Naive thymus-derived CD8-positive, alpha-beta T cell (primary cell): ENCODE measurements around the gene SLC17A9. TPM values are rescaled to one million over a fixed set of nuclear protein-coding genes. Genes with fewer than 3 reads are reported as not detected.

Source experiments
- ATAC-seq, 2 donors: fragments of 150-1000 bp; cut with Tn5 transposase in 1 of 2; sonication (Bioruptor Pico), chemical (Tn5 transposase) in 1 of 2; 1 replicate in 1 of 2; 2 replicates in 1 of 2; pipeline ENCODE4 v1.10.0; 2021; ENCODE audit warnings: mild to moderate bottlenecking in 2 of 2, moderate library complexity in 2 of 2
- POLR2A ChIA-PET: fragments of 350-600 bp; sonication (Branson Sonifier 250); formaldehyde crosslinking; loops from one replicate; lab custom pipeline; 2021; ENCODE audit warnings: antibody characterized with exemption; lab: Charles Lee
- DNase-seq, 10 donors: peaks; one replicate each; pipeline versions ENCODE4 v3.0.0 to v3.0.0-alpha.2; 2020 to 2022
- H3K27ac Mint-ChIP-seq, 10 donors: one replicate each; pipeline ENCODE4 v1.8.0; 2020 to 2022; ENCODE audit warnings: mild to moderate bottlenecking in 10 of 10, mixed read lengths in 10 of 10, moderate library complexity in 4 of 10, inconsistent platforms in 1 of 10
- H3K27me3 Mint-ChIP-seq, 5 donors: one replicate each; pipeline ENCODE4 v1.8.0; 2021 to 2022; ENCODE audit warnings: mixed read lengths in 5 of 5
- H3K36me3 Mint-ChIP-seq, 3 donors: one replicate each; pipeline ENCODE4 v1.8.0; 2020 to 2022; ENCODE audit warnings: mixed read lengths in 3 of 3, mild to moderate bottlenecking in 2 of 3, inconsistent platforms in 1 of 3
- H3K4me1 Mint-ChIP-seq, 4 donors: one replicate each; pipeline ENCODE4 v1.8.0; 2021 to 2022; ENCODE audit warnings: mixed read lengths in 4 of 4
- H3K4me3 Mint-ChIP-seq, 10 donors: one replicate each; pipeline ENCODE4 v1.8.0; 2020 to 2022; ENCODE audit warnings: mild to moderate bottlenecking in 10 of 10, mixed read lengths in 10 of 10, moderate library complexity in 6 of 10, inconsistent platforms in 1 of 10
- H3K9me3 Mint-ChIP-seq, 9 donors: one replicate each; pipeline ENCODE4 v1.8.0; 2020 to 2022; ENCODE audit warnings: mixed read lengths in 9 of 9, mild to moderate bottlenecking in 3 of 9, inconsistent platforms in 1 of 9, moderate library complexity in 1 of 9
- polyA plus RNA-seq, 3 donors: library from polyadenylated mRNA; unstranded; fragments of 300-500 nt; fragmentation: Illumina TruSeq; gene quantifications; one replicate each; pipeline ENCODE4 v1.2.3, GENCODE V29; 2021
- total RNA-seq, 8 experiments: library from RNA in 2 of 8; stranded (reverse) in 2 of 8; gene quantifications; one replicate each; pipeline ENCODE4 v1.2.3 and lab custom pipeline; 2021 to 2026

SLC17A9 gene
- total and polyA plus RNA-seq, 5 experiments from 2014 or later, result 1.2 to 11.3 (median 2.0) TPM

- Mint-ChIP-seq H3K27me3 (peaks cover 7 to 84% (median 20%) of the 10 kb centered on the region in 5 donors), H3K4me3 (no peak overlapping the region), H3K9me3 (peaks cover 2 to 22% (median 13%) of the 10 kb centered on the region in 9 donors), H3K36me3 (peaks cover 2 to 19% (median 7%) of the 10 kb centered on the region in 3 donors), H3K4me1 (peaks cover 9 to 20% (median 13%) of the 10 kb centered on the region in 4 donors), H3K27ac (no peak overlapping the region)
- ATAC-seq, result no peak
- POLR2A ChIA-PET, result no interaction called here
- no peak for DNase-seq
Measured at GRCh38 chr20:63014287-63014686, 61.8 kb downstream of the SLC17A9 start.

- peaks cover 9 to 17% (median 12%) of the 10 kb centered on the region in 4 donors for H3K4me1 Mint-ChIP-seq
- H3K27ac Mint-ChIP-seq, result no peak overlapping the region
- peaks cover 2 to 22% (median 13%) of the 10 kb centered on the region in 9 donors for H3K9me3 Mint-ChIP-seq
- peaks cover 2 to 19% (median 7%) of the 10 kb centered on the region in 3 donors for H3K36me3 Mint-ChIP-seq
- peaks cover 7 to 82% (median 20%) of the 10 kb centered on the region in 5 donors for H3K27me3 Mint-ChIP-seq
- DNase-seq (no peak), ATAC-seq (no peak)
- H3K4me3 Mint-ChIP-seq, result no peak overlapping the region
- POLR2A ChIA-PET, result no interaction called here
Measured at GRCh38 chr20:63014710-63015109, 62.2 kb downstream of the SLC17A9 start.

GRCh38 chr20:63015147-63015661 is 62.7 kb downstream of the SLC17A9 start:
- POLR2A ChIA-PET, result no interaction called here
- DNase-seq, result no peak
- Mint-ChIP-seq H3K4me1 (peaks cover 7 to 12% (median 8%) of the 10 kb centered on the region in 4 donors), H3K4me3 (no peak overlapping the region), H3K27me3 (peaks cover 7 to 78% (median 20%) of the 10 kb centered on the region in 5 donors), H3K9me3 (peaks cover 2 to 22% (median 13%) of the 10 kb centered on the region in 9 donors), H3K27ac (no peak overlapping the region), H3K36me3 (peaks cover 2 to 19% (median 7%) of the 10 kb centered on the region in 3 donors)
- no peak for ATAC-seq

GRCh38 chr20:63015662-63016361 is 63.3 kb downstream of the SLC17A9 start:
- Mint-ChIP-seq H3K9me3 (peaks cover 2 to 22% (median 13%) of the 10 kb centered on the region in 9 donors), H3K27me3 (peaks cover 7 to 74% (median 25%) of the 10 kb centered on the region in 5 donors), H3K36me3 (peaks cover 2 to 19% (median 7%) of the 10 kb centered on the region in 3 donors), H3K4me1 (peaks cover 4 to 7% (median 6%) of the 10 kb centered on the region in 4 donors), H3K4me3 (no peak overlapping the region), H3K27ac (peak overlapping the region in 1 of 10 donors; percentile 69)
- ATAC-seq (no peak), DNase-seq (no peak)
- POLR2A ChIA-PET, result no interaction called here

- H3K27me3 Mint-ChIP-seq, result peaks cover 7 to 67% (median 25%) of the 10 kb centered on the region in 5 donors
- H3K27ac Mint-ChIP-seq, result no peak overlapping the region
- no peak for DNase-seq
- ATAC-seq, result no peak
- H3K4me1 Mint-ChIP-seq, result peaks cover 0 to 7% (median 5%) of the 10 kb centered on the region in 4 donors
- POLR2A ChIA-PET, result no interaction called here
- H3K9me3 Mint-ChIP-seq, result peaks cover 2 to 22% (median 13%) of the 10 kb centered on the region in 9 donors
- H3K4me3 Mint-ChIP-seq, result no peak overlapping the region
- H3K36me3 Mint-ChIP-seq, result peaks cover 2 to 19% (median 7%) of the 10 kb centered on the region in 3 donors
Measured at GRCh38 chr20:63016514-63017075, 64.1 kb downstream of the SLC17A9 start.

GRCh38 chr20:63017076-63017825 is 64.7 kb downstream of the SLC17A9 start:
- DNase-seq (peak in 1 of 10 donors; percentile 61), ATAC-seq (no peak)
- Mint-ChIP-seq H3K4me3 (no peak overlapping the region), H3K36me3 (peaks cover 2 to 19% (median 7%) of the 10 kb centered on the region in 3 donors), H3K27ac (no peak overlapping the region), H3K27me3 (peaks cover 7 to 61% (median 25%) of the 10 kb centered on the region in 5 donors), H3K9me3 (peaks cover 2 to 22% (median 13%) of the 10 kb centered on the region in 9 donors), H3K4me1 (peaks cover 0 to 7% (median 5%) of the 10 kb centered on the region in 4 donors)
- POLR2A ChIA-PET, result no interaction called here

GRCh38 chr20:63017826-63018411 is 65.4 kb downstream of the SLC17A9 start:
- Mint-ChIP-seq H3K4me3 (no peak overlapping the region), H3K4me1 (peaks cover 0 to 7% (median 5%) of the 10 kb centered on the region in 4 donors), H3K9me3 (peaks cover 1 to 15% (median 11%) of the 10 kb centered on the region in 9 donors), H3K27ac (no peak overlapping the region), H3K27me3 (peaks cover 7 to 56% (median 24%) of the 10 kb centered on the region in 5 donors), H3K36me3 (peaks cover 2 to 14% (median 6%) of the 10 kb centered on the region in 3 donors)
- no peak for ATAC-seq
- POLR2A ChIA-PET, result no interaction called here
- no peak for DNase-seq

Other genes with a start within 250 kb of the SLC17A9 start
- not detected for gene NTSR1, start 243.9 kb upstream of the SLC17A9 start, total RNA-seq
- not detected for gene NTSR1, start 243.9 kb upstream of the SLC17A9 start, polyA plus RNA-seq
- gene MRGBP, start 156.2 kb upstream of the SLC17A9 start, total RNA-seq, result 10 to 100 TPM; 13.6 to 14.2 TPM
- gene MRGBP, start 156.2 kb upstream of the SLC17A9 start, polyA plus RNA-seq, result 10 to 100 TPM in 1 of 3 donors, 1 to 10 TPM in 2; 7.4 to 10.2 (median 9.0) TPM
- 10 to 100 TPM; 77.1 to 79.9 TPM for gene OGFR, start 147.9 kb upstream of the SLC17A9 start, total RNA-seq
- gene OGFR, start 147.9 kb upstream of the SLC17A9 start, polyA plus RNA-seq, result 10 to 100 TPM; 26.5 to 58.2 (median 40.1) TPM
- 1 to 10 TPM; 1.2 to 2.2 TPM for gene COL9A3, start 135.7 kb upstream of the SLC17A9 start, total RNA-seq
- under 1 TPM in 1 of 3 donors, not detected in 2; 0.15 TPM for gene COL9A3, start 135.7 kb upstream of the SLC17A9 start, polyA plus RNA-seq
- gene TCFL5, start 90.9 kb upstream of the SLC17A9 start, total RNA-seq, result 10 to 100 TPM; 13.2 to 13.4 TPM
- 1 to 10 TPM; 1.0 to 2.1 (median 1.5) TPM for gene TCFL5, start 90.9 kb upstream of the SLC17A9 start, polyA plus RNA-seq
- 100 to 1,000 TPM; 125 to 132 TPM for gene DIDO1, start 26.2 kb upstream of the SLC17A9 start, total RNA-seq
- gene DIDO1, start 26.2 kb upstream of the SLC17A9 start, polyA plus RNA-seq, result 10 to 100 TPM; 26.8 to 45.8 (median 39.7) TPM
- gene GID8, start 14.6 kb upstream of the SLC17A9 start, total RNA-seq, result 10 to 100 TPM; 57.7 to 61.2 TPM
- 10 to 100 TPM; 20.2 to 24.4 (median 21.1) TPM for gene GID8, start 14.6 kb upstream of the SLC17A9 start, polyA plus RNA-seq
- not detected for gene BHLHE23, start 54.3 kb downstream of the SLC17A9 start, total RNA-seq
- gene BHLHE23, start 54.3 kb downstream of the SLC17A9 start, polyA plus RNA-seq, result not detected